IMR-90 (cell line): ENCODE results near the gene NLGN1. TPM values are rescaled to one million over a fixed set of nuclear protein-coding genes. Genes with fewer than 3 reads are reported as not detected.

Experiments used
- ATAC-seq: fragments of 200-7000 bp; cut with Tn5 transposase; 2 replicates; pipeline ENCODE4 v1.9.1; 2020; ENCODE audit warnings: low read depth, mild to moderate bottlenecking, moderate library complexity
- BruUV-seq: library from RNA; stranded (reverse); fragments of 400-500 nt; replicated peaks from 2 replicates; lab custom pipeline; 2021; lab: Mats Ljungman, UMichigan
- CTCF ChIA-PET: fragments of 300-600 bp; formaldehyde crosslinking; extraction: SDS; loops from one replicate; lab custom pipeline; 2021; ENCODE audit warnings: antibody characterized with exemption; lab: Yijun Ruan, JAX
- POLR2A ChIA-PET: fragments of 300-600 bp; sonication (Branson Sonifier 250); formaldehyde crosslinking; loops from one replicate; lab custom pipeline; 2022; ENCODE audit warnings: antibody characterized with exemption; ENCODE audit not compliant: unreplicated experiment; lab: Charles Lee
- DNase-seq: peaks from one replicate; pipeline ENCODE4 v3.0.0; 2013
- H2AFZ ChIP-seq: replicated peaks from 2 replicates; pipeline ENCODE3; 2013; ENCODE audit warnings: low read length, mild to moderate bottlenecking; ENCODE audit not compliant: poor library complexity
- H2AK5ac ChIP-seq: 2 replicates; pipeline ENCODE4 v1.6.1; 2013; ENCODE audit warnings: low read depth, low read length, inconsistent platforms
- H2AK9ac ChIP-seq: replicated peaks from 2 replicates; pipeline ENCODE3; 2013; ENCODE audit warnings: mild to moderate bottlenecking, low read depth, low read length, moderate library complexity; ENCODE audit not compliant: poor library complexity
- H2BK120ac ChIP-seq: 2 replicates; pipeline ENCODE4 v1.6.1; 2013; ENCODE audit warnings: low read depth, low read length, inconsistent platforms
- H2BK15ac ChIP-seq: 3 replicates; pipeline ENCODE4 v1.6.1; 2013; ENCODE audit warnings: low read depth, low read length, inconsistent platforms
- H2BK20ac ChIP-seq: 2 replicates; pipeline ENCODE4 v1.6.1; 2013; ENCODE audit warnings: low read depth, mild to moderate bottlenecking, inconsistent platforms, low read length, moderate library complexity
- H2BK5ac ChIP-seq: 2 replicates; pipeline ENCODE4 v1.6.1; 2013; ENCODE audit warnings: mild to moderate bottlenecking, low read depth, low read length, inconsistent platforms; ENCODE audit not compliant: poor library complexity, severe bottlenecking
- H3K14ac ChIP-seq: replicated peaks from 2 replicates; pipeline ENCODE4 v1.6.1; 2013; ENCODE audit warnings: low read depth, low read length, inconsistent platforms
- H3K18ac ChIP-seq: 2 replicates; pipeline ENCODE4 v1.6.1; 2013; ENCODE audit warnings: low read depth, low read length, control low read depth
- H3K23ac ChIP-seq: 2 replicates; pipeline ENCODE4 v1.6.1; 2013; ENCODE audit warnings: low read depth, low read length, inconsistent platforms
- H3K27ac ChIP-seq: 2 replicates; pipeline ENCODE4 v1.5.1; 2013; ENCODE audit warnings: mild to moderate bottlenecking, control low read depth, low read length; ENCODE audit not compliant: insufficient read depth
- H3K27me3 ChIP-seq: 2 replicates; pipeline ENCODE4 v1.6.1; 2013; ENCODE audit warnings: low read length; ENCODE audit not compliant: control insufficient read depth, insufficient read depth
- H3K36me3 ChIP-seq: 2 replicates; pipeline ENCODE4 v1.6.1; 2013; ENCODE audit warnings: low read length, mixed read lengths; ENCODE audit not compliant: control insufficient read depth, insufficient read depth
- H3K4ac ChIP-seq: 2 replicates; pipeline ENCODE4 v1.6.1; 2013; ENCODE audit warnings: low read depth, low read length, inconsistent platforms
- H3K4me1 ChIP-seq: 2 replicates; pipeline ENCODE4 v1.6.1; 2013; ENCODE audit warnings: low read length, mixed read lengths; ENCODE audit not compliant: control insufficient read depth, insufficient read depth
- H3K4me2 ChIP-seq: 2 replicates; pipeline ENCODE4 v1.6.1; 2013; ENCODE audit warnings: low read depth, mild to moderate bottlenecking, control low read depth, low read length, moderate library complexity
- H3K4me3 ChIP-seq: 2 replicates; pipeline ENCODE4 v1.5.1; 2013; ENCODE audit warnings: low read depth, mild to moderate bottlenecking, control low read depth, low read length, moderate library complexity; ENCODE audit not compliant: insufficient read depth
- H3K56ac ChIP-seq: 2 replicates; pipeline ENCODE4 v1.6.1; 2013; ENCODE audit warnings: low read length, inconsistent platforms; ENCODE audit not compliant: insufficient read depth; ENCODE audit errors: extremely low read depth
- H3K79me1 ChIP-seq, 2 experiments: 2 replicates each; pipeline ENCODE4 v1.6.1; 2013; ENCODE audit warnings: low read length in 2 of 2, inconsistent platforms in 1 of 2, low read depth in 1 of 2
- H3K9ac ChIP-seq: 2 replicates; pipeline ENCODE4 v1.6.1; 2013; ENCODE audit warnings: low read depth, low read length, control low read depth
- H3K9me1 ChIP-seq: 2 replicates; pipeline ENCODE4 v1.6.1; 2013; ENCODE audit warnings: low read length, inconsistent platforms; ENCODE audit not compliant: insufficient read depth
- H3K9me3 ChIP-seq: 2 replicates; pipeline ENCODE4 v1.6.1; 2013; ENCODE audit warnings: low read length; ENCODE audit not compliant: control insufficient read depth, insufficient read depth
- H4K20me1 ChIP-seq: 2 replicates; pipeline ENCODE4 v1.6.1; 2013; ENCODE audit warnings: low read length, inconsistent platforms; ENCODE audit not compliant: insufficient read depth
- H4K5ac ChIP-seq: 2 replicates; pipeline ENCODE4 v1.6.1; 2013; ENCODE audit warnings: mild to moderate bottlenecking, low read depth, low read length, control low read depth
- H4K8ac ChIP-seq, 2 experiments: 2 replicates each; pipeline ENCODE4 v1.6.1; 2013; ENCODE audit warnings: low read depth in 2 of 2, low read length in 2 of 2, control low read depth in 1 of 2, inconsistent platforms in 1 of 2
- H4K91ac ChIP-seq: 2 replicates; pipeline ENCODE4 v1.6.1; 2013; ENCODE audit warnings: low read depth, low read length, inconsistent platforms; ENCODE audit not compliant: insufficient read depth
- BHLHE40 ChIP-seq: fragments of 150-350 bp; IDR thresholded peaks from 2 replicates; pipeline ENCODE4 v1.6.1; 2016; ENCODE audit warnings: mild to moderate bottlenecking, low read depth, low read length
- CHD1 ChIP-seq: IDR thresholded peaks from 2 replicates; pipeline ENCODE4 v1.6.1; 2012; ENCODE audit warnings: low read depth, low read length, improper control_type of control experiment
- FOS ChIP-seq: fragments of 150-350 bp; IDR thresholded peaks from 2 replicates; pipeline ENCODE4 v1.6.1; 2016; ENCODE audit warnings: low read depth, low read length
- MAFK ChIP-seq: IDR thresholded peaks from 2 replicates; pipeline ENCODE4 v1.6.1; 2012; ENCODE audit warnings: low read depth, low read length, improper control_type of control experiment
- MAZ ChIP-seq: IDR thresholded peaks from 2 replicates; pipeline ENCODE4 v1.6.1; 2012; ENCODE audit warnings: low read depth, mild to moderate bottlenecking, low read length, improper control_type of control experiment, moderate library complexity, borderline replicate concordance
- MXI1 ChIP-seq: IDR thresholded peaks from 2 replicates; pipeline ENCODE4 v1.6.1; 2012; ENCODE audit warnings: low read depth, mild to moderate bottlenecking, low read length, moderate library complexity, borderline replicate concordance
- NFE2L2 ChIP-seq: fragments of 150-350 bp; IDR thresholded peaks from 2 replicates; pipeline ENCODE4 v1.6.1; 2016; ENCODE audit warnings: low read depth, mild to moderate bottlenecking, low read length
- RAD21 ChIP-seq: IDR thresholded peaks from 2 replicates; pipeline ENCODE4 v1.6.1; 2012; ENCODE audit warnings: low read length, improper control_type of control experiment
- RFX5 ChIP-seq: IDR thresholded peaks from 2 replicates; pipeline ENCODE4 v1.8.0; 2012; ENCODE audit warnings: low read depth, mild to moderate bottlenecking, low read length, moderate library complexity
- SMC3 ChIP-seq: fragments of 150-350 bp; IDR thresholded peaks from 2 replicates; pipeline ENCODE4 v1.6.1; 2016; ENCODE audit warnings: low read depth, mild to moderate bottlenecking, antibody characterized with exemption, low read length, moderate library complexity
- WGBS, 2 experiments: methylation state at CpG; one replicate each; pipeline versions ENCODE4 v1.1.5 to v1.1.7; 2013; ENCODE audit warnings: missing lambda C conversion rate in 2 of 2; ENCODE audit not compliant: insufficient read length in 1 of 2; ENCODE audit errors: extremely low coverage in 2 of 2; 5-methylcytosine and 5-hydroxymethylcytosine counted together
- dilution Hi-C: fragments of 300-500 bp; cut with HindIII; formaldehyde crosslinking; loops from one replicate; pipeline ENCODE4 v1.14.3; 2018; ENCODE audit warnings: low sequenced_read_pairs; ENCODE audit not compliant: unreplicated experiment
- in situ Hi-C: fragments of 300-500 bp; cut with MboI; formaldehyde crosslinking; loops from 3 replicates; pipeline ENCODE4 v1.14.3; 2019; ENCODE audit warnings: low sequenced_read_pairs, inconsistent platforms, mixed read lengths
- intact Hi-C: fragments of 100-400 bp; cut with micrococcal nuclease; formaldehyde crosslinking; loops from 2 replicates; pipeline ENCODE4 v1.10.0; 2022
- polyA plus RNA-seq, 3 experiments: library from polyadenylated mRNA; depleted of rRNA; stranded (reverse); fragments of >200 nt; gene quantifications; 2 replicates each; pipeline ENCODE4 v1.2.3, GENCODE V29; 2012; ENCODE audit warnings: low replicate concordance in 1 of 3
- total RNA-seq: library from RNA; depleted of rRNA; stranded (reverse); fragments of >200 nt; gene quantifications from 2 replicates; pipeline ENCODE4 v1.2.3, GENCODE V29; 2012

The NLGN1 gene
- total and polyA plus RNA-seq, 2 of the 4 experiments (the other 2 are of a cell fraction) = 1.8 to 12.5 TPM

GRCh38 chr3:174159604-174160003, 762.1 kb downstream of the NLGN1 start:
- Histone ChIP-seq H2AK5ac (no peak overlapping the region), H4K91ac (no peak overlapping the region), H3K9ac (no peak overlapping the region), H2BK5ac (no peak overlapping the region), H3K4me3 (no peak overlapping the region), H2AFZ (no peak overlapping the region), H2BK20ac (no peak overlapping the region), H3K23ac (no peak overlapping the region), H3K27ac (no peak overlapping the region), H3K36me3 (no peaks in the 10 kb centered on the region), H3K18ac (no peak overlapping the region), H3K9me3 (no peaks in the 10 kb centered on the region), H4K8ac (no peak overlapping the region), H3K79me1 (no peaks in the 10 kb centered on the region), H3K4me2 (no peak overlapping the region), H3K27me3 (no peaks in the 10 kb centered on the region), H3K4ac (no peak overlapping the region), H3K4me1 (peaks cover 2% of the 10 kb centered on the region; the same call in 1 of the 2 replicates), H3K14ac (no peak overlapping the region), H2AK9ac (no peak overlapping the region), H2BK120ac (no peak overlapping the region), H4K20me1 (no peaks in the 10 kb centered on the region), H4K5ac (no peak overlapping the region), H2BK15ac (no peak overlapping the region), H3K9me1 (no peaks in the 10 kb centered on the region), H3K56ac (no peak overlapping the region)
- intact Hi-C loops (no loop called here), dilution Hi-C loops (no loop called here), in situ Hi-C loops (no loop called here)
- no TSS peak for BruUV-seq
- TF ChIP-seq MAFK (no peak), CHD1 (no peak), BHLHE40 (no peak), FOS (no peak), MXI1 (no peak), RAD21 (no peak), NFE2L2 (no peak), RFX5 (no peak), MAZ (no peak), SMC3 (no peak)
- ATAC-seq (no peak), DNase-seq (no peak)
- POLR2A ChIA-PET = no interaction called here
- no CpG with 5 or more reads among the region's 3 CpGs for WGBS, 2 experiments
- CTCF ChIA-PET = no interaction called here
